Measurements from ENCODE around the gene ITGA3.

Gene ITGA3

GRCh38 chr17:50130559-50131305 lies 74.8 kb downstream of the ITGA3 start:
- no peak for DNase-seq

GRCh38 chr17:50132104-50132794 lies 76.3 kb downstream of the ITGA3 start:
- DNase-seq, result no peak

GRCh38 chr17:50133028-50133768 lies 77.3 kb downstream of the ITGA3 start:
- DNase-seq, result peak; percentile 41

- DNase-seq, result no peak
These were observed 77.8 kb downstream of the ITGA3 start for GRCh38 chr17:50133769-50134099.

- DNase-seq, result no peak
These were observed 78.5 kb downstream of the ITGA3 start for GRCh38 chr17:50134206-50135110.

- no peak for DNase-seq
These were observed 79.6 kb downstream of the ITGA3 start for GRCh38 chr17:50135316-50136095.

GRCh38 chr17:50136096-50136687 lies 80.3 kb downstream of the ITGA3 start:
- no peak for DNase-seq

GRCh38 chr17:50137042-50137441 lies 81.1 kb downstream of the ITGA3 start:
- no peak for DNase-seq

GRCh38 chr17:50139185-50139783 lies 83.4 kb downstream of the ITGA3 start:
- DNase-seq, result no peak

All from HCEC 1CT (cell line).